K562 (cell line): ENCODE measurements around the gene NMRAL1. TPM values are rescaled to one million over a fixed set of nuclear protein-coding genes. Genes with fewer than 3 reads are reported as not detected.

Experiments used
- ATAC-seq: fragments of 200-7000 bp; cut with Tn5 transposase; 3 replicates; pipeline ENCODE4 v1.9.1; 2020; ENCODE audit warnings: moderate library complexity
- BruUV-seq: library from RNA; stranded (reverse); fragments of 400-500 nt; replicated peaks from 2 replicates; lab custom pipeline; 2021; lab: Mats Ljungman, UMichigan
- CTCF ChIA-PET: fragments of 300-600 bp; formaldehyde crosslinking; extraction: SDS; loops from one replicate; lab custom pipeline; 2021; ENCODE audit warnings: low intra/inter-chr PET ratio; lab: Yijun Ruan, JAX
- POLR2A ChIA-PET: fragments of 300-600, 350-650 bp; sonication (Branson Sonifier 250); formaldehyde crosslinking; extraction: SDS; loops from one replicate; lab custom pipeline; 2021; ENCODE audit warnings: antibody characterized with exemption, inconsistent platforms; lab: Yijun Ruan, JAX
- DNase-seq, 4 experiments: peaks; one replicate each; pipeline versions ENCODE4 v3.0.0 to v3.0.0-alpha.2; 2011 to 2018; ENCODE audit warnings: low spot score in 3 of 4, mixed read lengths in 3 of 4; ENCODE audit errors: extremely low read depth in 1 of 4
- FAIRE-seq: peaks from 2 replicates; lab custom pipeline; 2011; peaks lifted over from hg19 to GRCh38; lab: Jason Lieb, UNC
- H2AFZ ChIP-seq: 2 replicates; pipeline ENCODE4 v1.6.0; 2011; ENCODE audit warnings: low read depth, low read length, control low read depth, inconsistent platforms
- H3K27ac ChIP-seq: fragments of 200-600 bp; 3 replicates; pipeline ENCODE4 v1.8.0; 2011; ENCODE audit warnings: low read depth, mild to moderate bottlenecking, control low read depth, inconsistent platforms, low read length, moderate library complexity, mixed read lengths; ENCODE audit errors: extremely low read depth
- H3K27me3 ChIP-seq, 2 experiments: fragments of 300-600 bp in 1 of 2; 2 replicates in 1 of 2; 3 replicates in 1 of 2; pipeline versions ENCODE4 v1.6.0 to v1.8.0; 2011; ENCODE audit warnings: inconsistent platforms in 2 of 2, low read length in 2 of 2, mild to moderate bottlenecking in 1 of 2, mixed read lengths in 1 of 2, moderate library complexity in 1 of 2; ENCODE audit not compliant: control insufficient read depth in 2 of 2, insufficient read depth in 2 of 2
- H3K36me3 ChIP-seq: fragments of 300-600 bp; 3 replicates; pipeline ENCODE4 v1.8.0; 2011; ENCODE audit warnings: mild to moderate bottlenecking, low read length, inconsistent platforms; ENCODE audit not compliant: control insufficient read depth, insufficient read depth
- H3K4me1 ChIP-seq, 2 experiments: fragments of 200-600 bp in 1 of 2; replicated peaks in 1 of 2; 2 replicates in 1 of 2; 3 replicates in 1 of 2; pipeline versions ENCODE4 v1.5.1 to v1.8.0; 2011; ENCODE audit warnings: inconsistent platforms in 2 of 2, low read length in 2 of 2, mild to moderate bottlenecking in 1 of 2, mixed read lengths in 1 of 2, moderate library complexity in 1 of 2; ENCODE audit not compliant: control insufficient read depth in 2 of 2, insufficient read depth in 2 of 2
- H3K4me2 ChIP-seq: 2 replicates; pipeline ENCODE4 v1.6.1; 2011; ENCODE audit warnings: low read length, control low read depth, inconsistent platforms, mixed read lengths; ENCODE audit not compliant: insufficient read depth
- H3K4me3 ChIP-seq: fragments of 200-600 bp; sonication (generic), shearing (Covaris generic); 2 replicates; pipeline ENCODE4 v1.5.1; 2016; ENCODE audit warnings: control low read depth, inconsistent platforms
- H3K79me2 ChIP-seq: fragments of 200-600 bp; 3 replicates; pipeline ENCODE4 v1.8.0; 2011; ENCODE audit warnings: low read length, inconsistent platforms; ENCODE audit not compliant: control insufficient read depth, insufficient read depth
- H3K9ac ChIP-seq, 2 experiments: 2 replicates each; pipeline versions ENCODE4 v1.6.0 to v1.6.1; 2011; ENCODE audit warnings: low read depth in 2 of 2, low read length in 2 of 2, control low read depth in 1 of 2, inconsistent platforms in 1 of 2, mild to moderate bottlenecking in 1 of 2, mixed read lengths in 1 of 2; ENCODE audit not compliant: insufficient read depth in 1 of 2
- H3K9me1 ChIP-seq: one replicate; pipeline ENCODE4 v1.6.0; 2011; ENCODE audit warnings: inconsistent platforms, mild to moderate bottlenecking, low read length, moderate library complexity; ENCODE audit not compliant: control insufficient read depth, insufficient read depth
- H3K9me3 ChIP-seq: replicated peaks from 2 replicates; pipeline ENCODE4 v1.5.1; 2011; ENCODE audit warnings: low read depth, low read length, inconsistent platforms; ENCODE audit not compliant: control insufficient read depth, insufficient read depth
- H4K20me1 ChIP-seq: replicated peaks from 2 replicates; pipeline ENCODE4 v1.6.1; 2011; ENCODE audit warnings: low read length, inconsistent platforms, mixed read lengths; ENCODE audit not compliant: control insufficient read depth, insufficient read depth
- FOXJ3 ChIP-seq: sonication (generic); formaldehyde crosslinking; IDR thresholded peaks from 2 replicates; pipeline ENCODE4 v1.4.0; 2020; ENCODE audit warnings: mild to moderate bottlenecking, missing genetic modification reagents
- HMBOX1 ChIP-seq: sonication (generic); IDR thresholded peaks from 2 replicates; pipeline ENCODE4 v1.6.1; 2016
- KDM5B ChIP-seq: fragments of 200-600 bp; sonication (generic); IDR thresholded peaks from 2 replicates; pipeline ENCODE4 v1.6.1; 2012; ENCODE audit warnings: low read depth, mild to moderate bottlenecking, moderate library complexity, low read length, control low read depth, inconsistent platforms; ENCODE audit not compliant: insufficient replicate concordance
- RAD21 ChIP-seq, 2 experiments: fragments of 250-450 bp in 1 of 2; fragments of 450-650 bp in 1 of 2; sonication (Bioruptor Pico) in 1 of 2; formaldehyde crosslinking in 1 of 2; IDR thresholded peaks in 1 of 2; conservative IDR thresholded peaks in 1 of 2; 2 replicates each; pipeline versions ENCODE4 v1.4.0 to v1.8.0; 2020 to 2022; ENCODE audit warnings: mild to moderate bottlenecking in 2 of 2, moderate library complexity in 1 of 2
- WGBS: fragments of 100-300 bp; shearing (Covaris generic); methylation state at CpG from one replicate; pipeline ENCODE4 v1.1.6; 2016; ENCODE audit warnings: low coverage, mixed read lengths; ENCODE audit not compliant: insufficient coverage; ENCODE audit errors: missing lambda C conversion rate; 5-methylcytosine and 5-hydroxymethylcytosine counted together
- in situ Hi-C: fragments of 300-500 bp; cut with MboI; formaldehyde crosslinking; loops from 4 replicates; pipeline ENCODE4 v1.15.0; 2018; ENCODE audit warnings: inconsistent platforms, mixed read lengths
- intact Hi-C: fragments of 100-400 bp; cut with micrococcal nuclease; formaldehyde crosslinking; loops from 2 replicates; pipeline ENCODE4 v1.14.2; 2022
- polyA plus RNA-seq, 8 experiments: library from polyadenylated mRNA; depleted of rRNA in 4 of 8; stranded (reverse) in 5 of 8; unstranded in 3 of 8; fragments of >200 nt; fragmentation: Nextera tagmentation in 2 of 8; fragmentation: Illumina TruSeq in 1 of 8; extraction: Ambion mirVana in 2 of 8; extraction: Trizol in 1 of 8; gene quantifications; 2 replicates each; pipeline versions ENCODE4 v1.2.1 to v1.2.3, GENCODE V29; 2011 to 2014; ENCODE audit warnings: inconsistent platforms in 1 of 8, missing spikeins in 1 of 8
- total RNA-seq, 7 experiments: library from RNA; depleted of rRNA in 6 of 7; stranded (reverse); fragments of >200 nt in 6 of 7; fragmentation: Illumina TruSeq in 2 of 7; extraction: Trizol in 2 of 7; gene quantifications; 2 replicates each; pipeline versions ENCODE4 v1.2.1 to v1.2.3, GENCODE V29; 2011 to 2021; ENCODE audit warnings: low replicate concordance in 1 of 7
- TF ChIP-seq, protein P1 (sequence below), 2 experiments: fragments of 450-650 bp; formaldehyde crosslinking in 1 of 2; IDR thresholded peaks; 2 replicates each; pipeline versions ENCODE4 v1.4.0 to v1.6.1; 2014 to 2020; ENCODE audit warnings: mild to moderate bottlenecking in 2 of 2, borderline replicate concordance in 1 of 2, low read depth in 1 of 2

NMRAL1 gene
- total and polyA plus RNA-seq, 9 of the 15 experiments (the other 6 are each of a cell fraction or from before 2014, with no cell fraction given), result 6.3 to 116 (median 63.2) TPM

GRCh38 chr16:4519274-4520058, 45.0 kb upstream of the NMRAL1 start (continued):
- TF ChIP-seq HMBOX1, result no peak

DNA sequence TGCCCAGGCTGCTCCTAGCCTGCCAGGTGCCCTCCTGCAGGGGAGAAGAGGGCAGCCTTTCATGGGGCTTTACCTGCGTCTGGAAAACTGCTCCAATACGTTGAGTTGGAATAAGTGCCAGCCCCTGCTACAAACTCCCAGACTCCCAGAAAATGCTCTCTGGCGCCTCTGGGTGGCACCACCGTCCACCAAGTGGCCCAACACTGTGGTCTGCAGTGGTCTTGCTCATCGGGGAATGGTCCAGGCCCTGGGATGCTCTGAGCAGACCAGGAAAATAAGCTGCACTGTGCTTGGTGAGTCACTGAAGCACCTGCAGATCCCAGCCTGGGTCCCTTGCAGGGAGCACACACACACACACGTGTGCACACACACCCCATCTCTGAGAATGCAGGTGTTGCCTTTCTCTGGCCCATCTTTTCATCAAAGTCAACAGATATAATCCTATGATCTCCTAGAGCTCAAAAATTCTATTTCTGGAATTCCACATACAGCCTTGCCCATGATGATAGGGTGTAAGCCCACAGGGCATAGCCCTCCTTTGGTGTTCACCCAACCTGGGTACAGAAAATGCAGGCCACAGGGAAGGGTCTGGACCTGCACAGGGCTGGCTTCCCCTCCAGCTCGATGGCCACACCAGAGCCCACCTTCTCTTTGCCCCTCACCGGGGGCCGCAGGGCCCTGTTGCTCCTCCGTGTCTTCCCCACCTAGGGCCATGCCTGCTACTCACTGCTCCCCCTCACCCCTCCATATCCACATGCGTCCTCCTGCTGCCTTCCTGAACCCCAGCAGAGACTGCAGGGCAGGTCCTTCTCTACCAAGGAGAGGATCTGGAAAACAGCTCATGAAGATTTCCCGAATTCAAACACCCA, 43.6 kb upstream of the NMRAL1 start:
- Histone ChIP-seq H3K4me2 (no peak overlapping the region), H2AFZ (no peak overlapping the region), H4K20me1 (no peaks in the 10 kb centered on the region), H3K27me3 (no peaks in the 10 kb centered on the region), H3K4me1 (peaks cover 6 to 23% of the 10 kb centered on the region in 2 experiments; a peak in 4 of 5 replicates), H3K9me1 (no peaks in the 10 kb centered on the region), H3K79me2 (no peaks in the 10 kb centered on the region), H3K36me3 (peaks cover 1% of the 10 kb centered on the region; the same call in 1 of the 3 replicates), H3K9me3 (no peaks in the 10 kb centered on the region), H3K9ac (no peak overlapping the region), H3K4me3 (no peak overlapping the region), H3K27ac (no peak overlapping the region)
- peak; percentile 79 for FAIRE-seq
- ChIA-PET POLR2A (interaction anchor here (0.6 kb wide), 1 partner anchor 88 kb away, joined by 4 read pairs; no protein-coding TSS in a partner anchor), CTCF (interaction anchor here (0.6 to 3.0 kb wide), 5 partner anchors 67 to 884 kb away, joined by 3 to 13 read pairs (median 4); no protein-coding TSS in a partner anchor)
- peak; percentile 90 for ATAC-seq
- peak; percentile 46 to 59 (median 54) for DNase-seq
- intact Hi-C loops, result loop anchor here (2.0 kb wide), 1 partner anchor 67 kb away; no protein-coding TSS in a partner anchor
- in situ Hi-C loops, result loop anchor here (10.0 kb wide), 1 partner anchor 437 kb away; the partner anchor contains the start of gene SEC14L5
- no TSS peak for BruUV-seq
- WGBS, result 18% methylated on average over 11 of the region's 12 CpGs
- TF ChIP-seq, protein P1, sequence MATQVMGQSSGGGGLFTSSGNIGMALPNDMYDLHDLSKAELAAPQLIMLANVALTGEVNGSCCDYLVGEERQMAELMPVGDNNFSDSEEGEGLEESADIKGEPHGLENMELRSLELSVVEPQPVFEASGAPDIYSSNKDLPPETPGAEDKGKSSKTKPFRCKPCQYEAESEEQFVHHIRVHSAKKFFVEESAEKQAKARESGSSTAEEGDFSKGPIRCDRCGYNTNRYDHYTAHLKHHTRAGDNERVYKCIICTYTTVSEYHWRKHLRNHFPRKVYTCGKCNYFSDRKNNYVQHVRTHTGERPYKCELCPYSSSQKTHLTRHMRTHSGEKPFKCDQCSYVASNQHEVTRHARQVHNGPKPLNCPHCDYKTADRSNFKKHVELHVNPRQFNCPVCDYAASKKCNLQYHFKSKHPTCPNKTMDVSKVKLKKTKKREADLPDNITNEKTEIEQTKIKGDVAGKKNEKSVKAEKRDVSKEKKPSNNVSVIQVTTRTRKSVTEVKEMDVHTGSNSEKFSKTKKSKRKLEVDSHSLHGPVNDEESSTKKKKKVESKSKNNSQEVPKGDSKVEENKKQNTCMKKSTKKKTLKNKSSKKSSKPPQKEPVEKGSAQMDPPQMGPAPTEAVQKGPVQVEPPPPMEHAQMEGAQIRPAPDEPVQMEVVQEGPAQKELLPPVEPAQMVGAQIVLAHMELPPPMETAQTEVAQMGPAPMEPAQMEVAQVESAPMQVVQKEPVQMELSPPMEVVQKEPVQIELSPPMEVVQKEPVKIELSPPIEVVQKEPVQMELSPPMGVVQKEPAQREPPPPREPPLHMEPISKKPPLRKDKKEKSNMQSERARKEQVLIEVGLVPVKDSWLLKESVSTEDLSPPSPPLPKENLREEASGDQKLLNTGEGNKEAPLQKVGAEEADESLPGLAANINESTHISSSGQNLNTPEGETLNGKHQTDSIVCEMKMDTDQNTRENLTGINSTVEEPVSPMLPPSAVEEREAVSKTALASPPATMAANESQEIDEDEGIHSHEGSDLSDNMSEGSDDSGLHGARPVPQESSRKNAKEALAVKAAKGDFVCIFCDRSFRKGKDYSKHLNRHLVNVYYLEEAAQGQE (IDR thresholded peaks at IDR 0.05; ENCODE audit: borderline replicate concordance), result peak; percentile 81
- TF ChIP-seq, protein P1 (CRISPR knock-in tag; IDR thresholded peaks at IDR 0.05; ENCODE audit: low read depth), result no peak
- TF ChIP-seq FOXJ3 (CRISPR knock-in tag), result no peak
- TF ChIP-seq KDM5B, result no peak
- peak; percentile 70 to 84 for TF ChIP-seq RAD21 (CRISPR knock-in tag; conservative IDR thresholded peaks at IDR 0.05 in 1 of 2, IDR thresholded peaks at IDR 0.05 in 1 of 2)
